GM21737 (cell line): ENCODE results near the gene LSM12.

Experiments
- ATAC-seq: cut with Tn5 transposase; IDR thresholded peaks from one replicate; pipeline ENCODE4 v1.9.1; 2021; ENCODE audit warnings: mild to moderate bottlenecking, moderate library complexity; ENCODE audit not compliant: unreplicated experiment

The LSM12 gene

GRCh38 chr17:44095647-44096496 is 29.4 kb upstream of the LSM12 start:
- ATAC-seq: no peak

GRCh38 chr17:44095388-44095646 is 28.8 kb upstream of the LSM12 start:
- ATAC-seq: no peak

GRCh38 chr17:44094701-44095387 is 28.4 kb upstream of the LSM12 start:
- no peak for ATAC-seq

GRCh38 chr17:44093231-44093900 is 26.9 kb upstream of the LSM12 start:
- no peak for ATAC-seq

GRCh38 chr17:44092051-44092450 is 25.6 kb upstream of the LSM12 start:
- ATAC-seq: no peak

- no peak for ATAC-seq
Observed at GRCh38 chr17:44091200-44091997, 24.9 kb upstream of the LSM12 start.

GRCh38 chr17:44088254-44088653 is 21.8 kb upstream of the LSM12 start:
- no peak for ATAC-seq

GRCh38 chr17:44087319-44087718 is 20.8 kb upstream of the LSM12 start:
- no peak for ATAC-seq

GRCh38 chr17:44086364-44087311 is 20.2 kb upstream of the LSM12 start:
- no peak for ATAC-seq

GRCh38 chr17:44085908-44086307 is 19.4 kb upstream of the LSM12 start:
- no peak for ATAC-seq

GRCh38 chr17:44084921-44085320 is 18.4 kb upstream of the LSM12 start:
- ATAC-seq: no peak

- no peak for ATAC-seq
Observed at GRCh38 chr17:44084131-44084538, 17.7 kb upstream of the LSM12 start.

- no peak for ATAC-seq
Observed at GRCh38 chr17:44083250-44083849, 16.9 kb upstream of the LSM12 start.

- ATAC-seq: no peak
Observed at GRCh38 chr17:44082256-44082927, 15.9 kb upstream of the LSM12 start.

- ATAC-seq: no peak
Observed at GRCh38 chr17:44081681-44082080, 15.2 kb upstream of the LSM12 start.

GRCh38 chr17:44079877-44080821 is 13.7 kb upstream of the LSM12 start:
- no peak for ATAC-seq

- no peak for ATAC-seq
Observed at GRCh38 chr17:44078412-44078811, 11.9 kb upstream of the LSM12 start.

GRCh38 chr17:44077595-44077909 is 11.1 kb upstream of the LSM12 start:
- ATAC-seq: no peak
